BJ (cell line): ENCODE results near the gene SIPA1L2. TPM values are rescaled to one million over a fixed set of nuclear protein-coding genes. Genes with fewer than 3 reads are reported as not detected.

Experiments
- CTCF ChIA-PET: fragments of 350-600 bp; formaldehyde crosslinking; extraction: SDS; loops from one replicate; lab custom pipeline; 2021; ENCODE audit warnings: antibody characterized with exemption, inconsistent platforms; lab: Yijun Ruan, JAX
- POLR2A ChIA-PET: fragments of 300-600 bp; sonication (Branson Sonifier 250); formaldehyde crosslinking; extraction: SDS; loops from one replicate; lab custom pipeline; 2021; ENCODE audit warnings: antibody characterized with exemption; lab: Charles Lee
- DNase-seq: peaks from one replicate; pipeline ENCODE4 v3.0.0-alpha.2; 2011; ENCODE audit warnings: low read depth
- H3K27me3 ChIP-seq: 2 replicates; pipeline ENCODE4 v1.6.0; 2011; ENCODE audit warnings: low read length; ENCODE audit not compliant: control insufficient read depth, insufficient read depth
- H3K36me3 ChIP-seq: 2 replicates; pipeline ENCODE4 v1.5.1; 2011; ENCODE audit warnings: low read length; ENCODE audit not compliant: control insufficient read depth, insufficient read depth
- H3K4me3 ChIP-seq: 2 replicates; pipeline ENCODE4 v1.5.1; 2011; ENCODE audit warnings: low read depth, mild to moderate bottlenecking, control low read depth, low read length
- CTCF ChIP-seq: IDR thresholded peaks from 2 replicates; pipeline ENCODE4 v1.5.1; 2011; ENCODE audit warnings: low read depth, mild to moderate bottlenecking, control low read depth, inconsistent platforms, low read length, moderate library complexity; ENCODE audit not compliant: insufficient read depth
- polyA minus RNA-seq: library from RNA; depleted of rRNA, polyadenylated mRNA; stranded (reverse); fragments of >200 nt; gene quantifications from 2 replicates; pipeline ENCODE4 v1.2.3, GENCODE V29; 2011; rRNA and poly(A)+ RNA removed
- polyA plus RNA-seq: library from polyadenylated mRNA; depleted of rRNA; stranded (reverse); fragments of >200 nt; gene quantifications from 2 replicates; pipeline ENCODE4 v1.2.3, GENCODE V29; 2011; rRNA removed

Gene SIPA1L2
- polyA plus RNA-seq = 3.1 and 5.1 TPM in 2 replicates
- polyA minus RNA-seq = 5.8 and 8.3 TPM in 2 replicates

- POLR2A ChIA-PET = no interaction called here
- DNase-seq = no peak
- Histone ChIP-seq H3K36me3 (no peaks in the 10 kb centered on the region), H3K4me3 (peak within 1 kb of the TSS; percentile 64), H3K27me3 (no peaks in the 10 kb centered on the region)
- TF ChIP-seq CTCF = peak; percentile 59
- CTCF ChIA-PET = interaction anchor here (0.6 to 2.7 kb wide), 6 partner anchors 309 to 768 kb away, joined by 3 to 6 read pairs (median 3); no protein-coding TSS in a partner anchor
Measured at GRCh38 chr1:232630047-232630893, at the start of gene SIPA1L2. SIPA1L2 (minus strand) TSS chr1:232630133; CDS start chr1:232515339, 114,794 bp downstream.

- H3K36me3 ChIP-seq = no peaks in the 10 kb centered on the region
- TF ChIP-seq CTCF = no peak
- DNase-seq = no peak
- CTCF ChIA-PET = interaction anchor here (0.7 kb wide), 1 partner anchor 9 kb away, joined by 3 read pairs; no protein-coding TSS in a partner anchor
- POLR2A ChIA-PET = no interaction called here
- H3K27me3 ChIP-seq = no peaks in the 10 kb centered on the region
- H3K4me3 ChIP-seq = no peak overlapping the region
Measured at GRCh38 chr1:232678185-232678886, 48.4 kb upstream of the SIPA1L2 start.

DNA sequence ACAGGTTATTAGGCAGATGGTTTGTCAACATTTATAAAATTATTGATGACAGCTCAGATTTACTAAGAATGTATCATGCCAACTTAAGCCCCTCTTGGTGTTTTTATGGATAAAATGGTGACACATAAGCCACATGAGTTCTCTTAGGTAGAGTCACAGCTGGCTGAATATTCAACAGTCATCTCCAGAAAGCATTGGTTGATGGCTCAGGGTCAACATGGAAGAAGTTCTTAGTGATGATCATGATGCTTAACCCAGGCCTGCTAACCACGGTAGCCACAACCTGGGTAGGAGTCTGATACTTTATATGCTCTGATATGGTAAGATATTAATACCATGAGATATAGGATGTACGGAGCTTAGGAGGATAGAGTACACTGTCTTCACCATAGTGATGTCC is 46.4 kb upstream of the SIPA1L2 start:
- ChIA-PET CTCF (interaction anchor here (0.7 to 1.4 kb wide), 2 partner anchors 8 to 627 kb away, joined by 3 read pairs; no protein-coding TSS in a partner anchor), POLR2A (no interaction called here)
- no peak overlapping the region for H3K4me3 ChIP-seq
- DNase-seq = no peak
- no peaks in the 10 kb centered on the region for H3K27me3 ChIP-seq
- no peaks in the 10 kb centered on the region for H3K36me3 ChIP-seq
- no peak for TF ChIP-seq CTCF

GRCh38 chr1:232675898-232676297 is 46.0 kb upstream of the SIPA1L2 start:
- no peak for DNase-seq
- TF ChIP-seq CTCF = no peak
- POLR2A ChIA-PET = no interaction called here
- H3K4me3 ChIP-seq = no peak overlapping the region
- H3K27me3 ChIP-seq = no peaks in the 10 kb centered on the region
- no peaks in the 10 kb centered on the region for H3K36me3 ChIP-seq
- CTCF ChIA-PET = interaction anchor here (0.7 to 1.4 kb wide), 2 partner anchors 8 to 628 kb away, joined by 3 read pairs; no protein-coding TSS in a partner anchor

DNA sequence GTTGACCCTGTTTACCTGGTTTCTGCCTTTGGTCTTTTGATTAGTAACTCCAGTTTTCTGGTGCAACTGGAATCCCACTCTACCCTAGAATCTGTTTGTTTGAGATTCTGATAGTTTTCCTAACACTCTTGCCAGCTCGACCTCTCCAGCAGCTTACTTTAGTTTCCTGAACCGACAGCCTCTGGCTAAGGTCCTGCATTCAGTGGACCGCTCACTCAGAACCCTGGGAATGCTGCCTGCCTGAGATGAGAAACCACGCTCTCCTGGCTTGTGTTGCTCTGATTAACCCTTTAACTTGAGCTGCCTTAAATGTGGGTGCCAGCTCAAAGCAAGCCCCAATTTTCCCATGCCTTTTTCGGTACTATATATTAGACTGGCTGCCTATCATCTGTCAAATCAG is 45.3 kb upstream of the SIPA1L2 start:
- ChIA-PET CTCF (interaction anchor here (0.7 to 1.4 kb wide), 2 partner anchors 9 to 628 kb away, joined by 3 read pairs; no protein-coding TSS in a partner anchor), POLR2A (no interaction called here)
- no peak for DNase-seq
- Histone ChIP-seq H3K4me3 (no peak overlapping the region), H3K27me3 (no peaks in the 10 kb centered on the region), H3K36me3 (no peaks in the 10 kb centered on the region)
- no peak for TF ChIP-seq CTCF
